HCT116 (cell line): ENCODE results near the gene SPACA6.

Experiments used
- CTCF ChIP-seq, 3 experiments: fragments of 200-600 bp in 1 of 3; sonication (generic) in 1 of 3; IDR thresholded peaks in 2 of 3; conservative IDR thresholded peaks in 1 of 3; 2 replicates each; pipeline ENCODE4 v1.5.1; 2012 to 2017; ENCODE audit warnings: low read depth in 2 of 3, low read length in 2 of 3, antibody characterized with exemption in 1 of 3, borderline replicate concordance in 1 of 3, control low read depth in 1 of 3, mild to moderate bottlenecking in 1 of 3, mixed read lengths in 1 of 3, mixed run types in 1 of 3, moderate library complexity in 1 of 3; ENCODE audit not compliant: insufficient read depth in 1 of 3
- EZH2 ChIP-seq: fragments of 200-600 bp; sonication (generic); IDR thresholded peaks from 2 replicates; pipeline ENCODE4 v1.6.1; 2017; ENCODE audit warnings: antibody characterized with exemption, mixed run types
- POLR2A ChIP-seq: IDR thresholded peaks from 2 replicates; pipeline ENCODE4 v1.7.0; 2011; ENCODE audit warnings: borderline replicate concordance; ENCODE audit not compliant: insufficient read depth, insufficient read length; ENCODE audit errors: extremely low read depth
- SIN3A ChIP-seq: IDR thresholded peaks from 2 replicates; pipeline ENCODE4 v1.6.1; 2012; ENCODE audit warnings: low read depth
- ZNF274 ChIP-seq: fragments of 200-500 bp; sonication (Bioruptor generic); IDR thresholded peaks from 2 replicates; pipeline ENCODE4 v1.6.1; 2014; ENCODE audit warnings: mild to moderate bottlenecking, low read depth, low read length, inconsistent platforms

GRCh38 chr19:51721905-51722304, 28.8 kb downstream of the SPACA6 start:
- TF ChIP-seq CTCF (IDR thresholded peaks at IDR 0.05 in 2 of 3, conservative IDR thresholded peaks at IDR 0.05 in 1 of 3; ENCODE audit: borderline replicate concordance in 1 of 3, insufficient read depth in 1 of 3, low read depth in 2 of 3, low read length in 2 of 3) (no peak), EZH2 (no peak), POLR2A (no peak), SIN3A (no peak), ZNF274 (no peak)
